ENCODE data around the gene R3HDM4. TPM values are rescaled to one million over a fixed set of nuclear protein-coding genes. Genes with fewer than 3 reads are reported as not detected.
"Not testable (repeated sequence)": the region's sequence is repeated elsewhere in the genome, so short reads cannot be mapped to it uniquely, and the experiment has no call there.

The R3HDM4 gene
- total RNA-seq, 2 donors from 2014 or later = 19.5 to 30.4 TPM

GRCh38 chr19:884420-885211, 28.4 kb downstream of the R3HDM4 start:
- Histone ChIP-seq H3K27ac (no peak overlapping the region), H3K4me1 (no peaks in the 10 kb centered on the region), H3K4me3 (no peak overlapping the region), H3K9me3 (no peaks in the 10 kb centered on the region), H3K27me3 (no peaks in the 10 kb centered on the region), H3K36me3 (peaks cover 61% of the 10 kb centered on the region)
- no peak for TF ChIP-seq CTCF (IDR thresholded peaks at IDR 0.05)
- DNase-seq (ENCODE audit: low spot score) = no peak

- Histone ChIP-seq H3K36me3 (peaks cover 56% of the 10 kb centered on the region), H3K27ac (no peak overlapping the region), H3K4me1 (no peaks in the 10 kb centered on the region), H3K9me3 (no peaks in the 10 kb centered on the region), H3K4me3 (no peak overlapping the region), H3K27me3 (no peaks in the 10 kb centered on the region)
- DNase-seq (ENCODE audit: low spot score) = no peak
- no peak for TF ChIP-seq CTCF (IDR thresholded peaks at IDR 0.05)
These were observed 29.3 kb downstream of the R3HDM4 start for GRCh38 chr19:883661-884211.

GRCh38 chr19:882871-883497, 30.0 kb downstream of the R3HDM4 start:
- H3K4me1 ChIP-seq = no peaks in the 10 kb centered on the region
- H3K4me3 ChIP-seq = no peak overlapping the region
- H3K27ac ChIP-seq = no peak overlapping the region
- no peaks in the 10 kb centered on the region for H3K9me3 ChIP-seq
- no peak for TF ChIP-seq CTCF (IDR thresholded peaks at IDR 0.05)
- H3K36me3 ChIP-seq = peaks cover 55% of the 10 kb centered on the region
- DNase-seq (ENCODE audit: low spot score) = no peak
- H3K27me3 ChIP-seq = no peaks in the 10 kb centered on the region

GRCh38 chr19:881385-882071, 31.5 kb downstream of the R3HDM4 start:
- no peak for TF ChIP-seq CTCF (IDR thresholded peaks at IDR 0.05)
- no peaks in the 10 kb centered on the region for H3K27me3 ChIP-seq
- H3K27ac ChIP-seq = no peak overlapping the region
- H3K9me3 ChIP-seq = no peaks in the 10 kb centered on the region
- no peaks in the 10 kb centered on the region for H3K4me1 ChIP-seq
- no peak for DNase-seq (ENCODE audit: low spot score)
- H3K36me3 ChIP-seq = peaks cover 57% of the 10 kb centered on the region
- H3K4me3 ChIP-seq = no peak overlapping the region

GRCh38 chr19:879711-880438, 33.1 kb downstream of the R3HDM4 start:
- H3K9me3 ChIP-seq = no peaks in the 10 kb centered on the region
- no peaks in the 10 kb centered on the region for H3K4me1 ChIP-seq
- no peaks in the 10 kb centered on the region for H3K27me3 ChIP-seq
- H3K27ac ChIP-seq = no peak overlapping the region
- H3K4me3 ChIP-seq = no peak overlapping the region
- no peak for TF ChIP-seq CTCF (IDR thresholded peaks at IDR 0.05)
- no peak for DNase-seq (ENCODE audit: low spot score)
- H3K36me3 ChIP-seq = peaks cover 55% of the 10 kb centered on the region

GRCh38 chr19:878751-879561, 34.1 kb downstream of the R3HDM4 start:
- not testable (repeated sequence) for H3K9me3 ChIP-seq; DNase-seq (ENCODE audit: low spot score); H3K27ac ChIP-seq; H3K4me1 ChIP-seq; H3K27me3 ChIP-seq; H3K4me3 ChIP-seq
- H3K36me3 ChIP-seq = peaks cover 55% of the 10 kb centered on the region

- peaks cover 62% of the 10 kb centered on the region for H3K36me3 ChIP-seq
- H3K4me1 ChIP-seq; H3K27ac ChIP-seq; H3K27me3 ChIP-seq; H3K4me3 ChIP-seq; H3K9me3 ChIP-seq; DNase-seq (ENCODE audit: low spot score): not testable (repeated sequence)
These were observed 34.9 kb downstream of the R3HDM4 start for GRCh38 chr19:877992-878660.

Data from right atrium auricular region (tissue), 2 donors.